CD14-positive monocyte (primary cell): ENCODE measurements around the gene SLC4A3. TPM values are rescaled to one million over a fixed set of nuclear protein-coding genes. Genes with fewer than 3 reads are reported as not detected.
A peak's percentile ranks its signal among the peaks of the same experiment; 100 is the strongest.

Experiments used
- DNase-seq, 3 donors: peaks; one replicate each; pipeline ENCODE4 v3.0.0-alpha.2; 2011 to 2022
- H2AFZ ChIP-seq: 2 replicates; pipeline ENCODE4 v1.6.0; 2012; ENCODE audit warnings: mild to moderate bottlenecking, low read depth, low read length, inconsistent platforms; ENCODE audit not compliant: insufficient read depth, poor library complexity, severe bottlenecking
- H3K27ac ChIP-seq, 2 donors: 1 replicate in 1 of 2; 2 replicates in 1 of 2; pipeline ENCODE4 v1.5.1; 2012 to 2013; ENCODE audit warnings: low read length in 2 of 2, control low read depth in 1 of 2, inconsistent platforms in 1 of 2, low read depth in 1 of 2, mild to moderate bottlenecking in 1 of 2
- H3K27me3 ChIP-seq, 2 donors: one replicate each; pipeline versions ENCODE4 v1.6.0 to v1.6.1; 2011 to 2013; ENCODE audit warnings: low read length in 2 of 2; ENCODE audit not compliant: control insufficient read depth in 2 of 2, insufficient read depth in 2 of 2
- H3K36me3 ChIP-seq, 2 donors: replicated peaks in 1 of 2; 1 replicate in 1 of 2; 2 replicates in 1 of 2; pipeline versions ENCODE4 v1.5.1 to v1.6.1; 2012 to 2013; ENCODE audit warnings: low read length in 2 of 2, control low read depth in 1 of 2, inconsistent platforms in 1 of 2, mild to moderate bottlenecking in 1 of 2; ENCODE audit not compliant: insufficient read depth in 2 of 2, control insufficient read depth in 1 of 2
- H3K4me1 ChIP-seq, 2 donors: 1 replicate in 1 of 2; 2 replicates in 1 of 2; pipeline versions ENCODE4 v1.5.1 to v1.6.1; 2012 to 2013; ENCODE audit warnings: low read length in 2 of 2, control low read depth in 1 of 2, inconsistent platforms in 1 of 2, mild to moderate bottlenecking in 1 of 2, moderate library complexity in 1 of 2; ENCODE audit not compliant: insufficient read depth in 2 of 2, control insufficient read depth in 1 of 2
- H3K4me2 ChIP-seq: replicated peaks from 2 replicates; pipeline ENCODE3; 2012; ENCODE audit warnings: low read length, moderate library complexity, mild to moderate bottlenecking; ENCODE audit not compliant: poor library complexity, severe bottlenecking; ENCODE audit errors: extremely low read depth
- H3K4me3 ChIP-seq, 3 experiments: fragments of 200-600 bp in 1 of 3; sonication (generic) in 1 of 3; replicated peaks in 1 of 3; 1 replicate in 2 of 3; 2 replicates in 1 of 3; pipeline ENCODE4 v1.5.1; 2011 to 2013; ENCODE audit warnings: low read length in 3 of 3, mild to moderate bottlenecking in 3 of 3, control low read depth in 2 of 3, low read depth in 2 of 3, inconsistent platforms in 1 of 3, moderate library complexity in 1 of 3
- H3K79me2 ChIP-seq: 2 replicates; pipeline ENCODE4 v1.6.0; 2012; ENCODE audit warnings: mild to moderate bottlenecking, control low read depth, inconsistent platforms, low read length, moderate library complexity; ENCODE audit not compliant: insufficient read depth
- H3K9ac ChIP-seq: 2 replicates; pipeline ENCODE4 v1.6.0; 2017; ENCODE audit warnings: low read length, mild to moderate bottlenecking; ENCODE audit not compliant: insufficient read depth, poor library complexity, severe bottlenecking
- H3K9me3 ChIP-seq, 2 donors: replicated peaks in 1 of 2; 1 replicate in 1 of 2; 2 replicates in 1 of 2; pipeline versions ENCODE4 v1.5.1 to v1.6.1; 2012 to 2013; ENCODE audit warnings: low read length in 2 of 2, control low read depth in 1 of 2; ENCODE audit not compliant: control insufficient read depth in 1 of 2, insufficient read depth in 1 of 2
- H4K20me1 ChIP-seq: 2 replicates; pipeline ENCODE4 v1.6.0; 2012; ENCODE audit warnings: mild to moderate bottlenecking, low read length, control low read depth, moderate library complexity; ENCODE audit not compliant: insufficient read depth
- H3K27ac Mint-ChIP-seq, 7 donors: one replicate each; pipeline ENCODE4 v1.8.0; 2020; ENCODE audit warnings: mild to moderate bottlenecking in 7 of 7, mixed read lengths in 7 of 7, moderate library complexity in 6 of 7, inconsistent platforms in 2 of 7
- H3K27me3 Mint-ChIP-seq, 3 donors: one replicate each; pipeline ENCODE4 v1.8.0; 2021 to 2022; ENCODE audit warnings: low read depth in 3 of 3, mild to moderate bottlenecking in 3 of 3, mixed read lengths in 3 of 3, moderate library complexity in 3 of 3, inconsistent platforms in 1 of 3
- H3K36me3 Mint-ChIP-seq, 2 donors: one replicate each; pipeline ENCODE4 v1.8.0; 2020; ENCODE audit warnings: mixed read lengths in 2 of 2, inconsistent platforms in 1 of 2, mild to moderate bottlenecking in 1 of 2
- H3K4me1 Mint-ChIP-seq: one replicate; pipeline ENCODE4 v1.8.0; 2020; ENCODE audit warnings: mild to moderate bottlenecking, mixed read lengths
- H3K4me3 Mint-ChIP-seq, 2 donors: one replicate each; pipeline ENCODE4 v1.8.0; 2020; ENCODE audit warnings: mild to moderate bottlenecking in 2 of 2, mixed read lengths in 2 of 2, moderate library complexity in 1 of 2
- H3K9me3 Mint-ChIP-seq, 7 donors: one replicate each; pipeline ENCODE4 v1.8.0; 2020 to 2022; ENCODE audit warnings: mixed read lengths in 7 of 7, mild to moderate bottlenecking in 6 of 7, moderate library complexity in 6 of 7, inconsistent platforms in 2 of 7
- CTCF ChIP-seq: fragments of 200-600 bp; IDR thresholded peaks from one replicate; pipeline ENCODE4 v1.8.0; 2022; ENCODE audit warnings: antibody characterized with exemption, mild to moderate bottlenecking
- WGBS: methylation state at CpG from one replicate; pipeline ENCODE4 v1.1.5; 2013; ENCODE audit warnings: missing lambda C conversion rate; ENCODE audit not compliant: insufficient coverage; 5-methylcytosine and 5-hydroxymethylcytosine counted together
- intact Hi-C, 2 donors: fragments of 100-400 bp; cut with micrococcal nuclease; formaldehyde crosslinking; loops; one replicate each; pipeline versions ENCODE4 v1.15.0 to v1.15.1; 2023
- polyA plus RNA-seq, 3 donors: library from polyadenylated mRNA; depleted of rRNA in 1 of 3; unstranded in 2 of 3; stranded (reverse) in 1 of 3; fragments of 300-500 nt in 2 of 3; fragments of >200 nt in 1 of 3; fragmentation: Illumina TruSeq in 2 of 3; gene quantifications; 1 replicate in 2 of 3; 2 replicates in 1 of 3; pipeline ENCODE4 v1.2.3, GENCODE V29; 2012 to 2021

The SLC4A3 gene
- polyA plus RNA-seq, 3 donors, result 0.31 TPM; not detected in 2

DNA sequence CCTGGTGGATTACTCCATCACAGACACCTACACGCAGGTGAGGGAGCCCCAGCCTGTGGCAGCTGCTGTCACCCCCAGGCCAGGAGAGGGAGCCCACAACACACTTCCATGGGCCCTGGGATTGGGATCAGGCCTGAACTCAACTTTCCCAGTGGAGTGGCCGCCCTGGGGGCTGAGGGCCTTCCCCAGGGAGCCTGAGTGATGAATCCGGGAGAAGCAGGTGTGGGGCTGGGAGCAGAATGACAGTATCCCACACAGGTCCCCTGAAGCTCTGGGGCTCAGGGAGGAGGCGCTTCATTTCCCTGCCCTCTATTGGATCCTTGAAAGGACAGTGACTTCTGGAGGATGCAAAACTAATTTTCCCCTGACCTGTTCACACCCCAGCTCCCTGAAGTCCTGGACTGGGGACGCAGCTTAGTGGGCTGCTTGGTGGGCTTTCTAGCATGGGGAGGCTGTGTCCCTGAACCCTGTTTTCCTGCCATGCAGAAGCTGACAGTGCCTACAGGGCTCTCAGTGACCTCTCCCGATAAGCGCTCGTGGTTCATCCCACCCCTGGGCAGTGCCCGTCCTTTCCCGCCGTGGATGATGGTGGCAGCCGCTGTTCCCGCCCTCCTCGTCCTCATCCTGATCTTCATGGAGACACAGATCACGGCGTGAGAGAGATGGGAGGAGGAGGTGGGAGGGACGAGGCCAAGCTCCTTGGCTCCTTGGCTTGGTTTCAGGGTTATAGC, 11.0 kb downstream of the SLC4A3 start:
- Mint-ChIP-seq H3K27ac (peak overlapping the region in 1 of 7 donors; percentile 66), H3K4me3 (no peak overlapping the region), H3K27me3 (peaks cover 2 to 15% (median 12%) of the 10 kb centered on the region in 3 donors), H3K9me3 (peaks cover 0 to 1% (median 0%) of the 10 kb centered on the region in 7 donors), H3K4me1 (peaks cover 13% of the 10 kb centered on the region), H3K36me3 (no peaks in the 10 kb centered on the region)
- no peak overlapping the region for H2AFZ ChIP-seq
- H3K27ac ChIP-seq, result no peak overlapping the region
- H3K27me3 ChIP-seq, result no peaks in the 10 kb centered on the region
- no peaks in the 10 kb centered on the region for H3K9me3 ChIP-seq
- H3K36me3 ChIP-seq, result no peaks in the 10 kb centered on the region
- TF ChIP-seq CTCF, result no peak
- WGBS, result 89% methylated on average over 13 of the region's 17 CpGs
- no peaks in the 10 kb centered on the region for H3K79me2 ChIP-seq
- H3K9ac ChIP-seq, result no peak overlapping the region
- DNase-seq, result no peak
- H3K4me1 ChIP-seq, result peaks cover 6 to 9% of the 10 kb centered on the region in 2 donors
- no peak overlapping the region for H3K4me3 ChIP-seq
- no peaks in the 10 kb centered on the region for H4K20me1 ChIP-seq
- intact Hi-C loops, result no loop called here
- H3K4me2 ChIP-seq, result no peak overlapping the region

- Mint-ChIP-seq H3K36me3 (no peaks in the 10 kb centered on the region), H3K27ac (peak overlapping the region in 1 of 7 donors; percentile 66), H3K4me1 (peaks cover 13% of the 10 kb centered on the region), H3K27me3 (peaks cover 2 to 15% (median 12%) of the 10 kb centered on the region in 3 donors), H3K9me3 (peaks cover 0 to 1% (median 0%) of the 10 kb centered on the region in 7 donors), H3K4me3 (no peak overlapping the region)
- H3K4me1 ChIP-seq, result peaks cover 6 to 9% of the 10 kb centered on the region in 2 donors
- H3K4me2 ChIP-seq, result no peak overlapping the region
- H3K9ac ChIP-seq, result no peak overlapping the region
- H3K27me3 ChIP-seq, result no peaks in the 10 kb centered on the region
- no peak for DNase-seq
- 77% methylated on average over 22 of the region's 24 CpGs for WGBS
- intact Hi-C loops, result no loop called here
- no peaks in the 10 kb centered on the region for H4K20me1 ChIP-seq
- no peak overlapping the region for H3K4me3 ChIP-seq
- no peak overlapping the region for H2AFZ ChIP-seq
- no peaks in the 10 kb centered on the region for H3K36me3 ChIP-seq
- no peaks in the 10 kb centered on the region for H3K9me3 ChIP-seq
- no peak overlapping the region for H3K27ac ChIP-seq
- no peak for TF ChIP-seq CTCF
- no peaks in the 10 kb centered on the region for H3K79me2 ChIP-seq
Measured at GRCh38 chr2:219638948-219639755, 11.7 kb downstream of the SLC4A3 start.
